HepG2 (cell line): Measurements from ENCODE around the gene LIMA1. TPM values are rescaled to one million over a fixed set of nuclear protein-coding genes. Genes with fewer than 3 reads are reported as not detected.

Experiments
- ATAC-seq: fragments of 200-7000 bp; cut with Tn5 transposase; 3 replicates; pipeline ENCODE4 v1.9.1; 2020; ENCODE audit warnings: mild to moderate bottlenecking, moderate library complexity
- BruUV-seq: library from RNA; stranded (reverse); fragments of 400-500 nt; replicated peaks from 2 replicates; lab custom pipeline; 2021; lab: Mats Ljungman, UMichigan
- CTCF ChIA-PET: fragments of 300-600 bp; formaldehyde crosslinking; extraction: SDS; loops from one replicate; lab custom pipeline; 2021; ENCODE audit warnings: low total read pairs, inconsistent platforms, low intra/inter-chr PET ratio; lab: Yijun Ruan, JAX
- POLR2A ChIA-PET: fragments of 350-600 bp; sonication (Branson Sonifier 250); formaldehyde crosslinking; loops from one replicate; lab custom pipeline; 2020; ENCODE audit warnings: antibody characterized with exemption, inconsistent platforms; lab: Yijun Ruan, JAX
- DNase-seq: peaks from one replicate; pipeline ENCODE4 v3.0.0-alpha.2; 2015; ENCODE audit warnings: low spot score
- FAIRE-seq: peaks from 3 replicates; lab custom pipeline; 2011; peaks lifted over from hg19 to GRCh38; lab: Jason Lieb, UNC
- H2AFZ ChIP-seq: one replicate; pipeline ENCODE4 v1.6.1; 2011; ENCODE audit warnings: low read length, inconsistent platforms
- H3K27ac ChIP-seq: fragments of 300-600 bp; 3 replicates; pipeline ENCODE4 v1.8.0; 2011; ENCODE audit warnings: mixed run types, mild to moderate bottlenecking, mixed read lengths, low read length, inconsistent platforms; ENCODE audit not compliant: insufficient read depth; ENCODE audit errors: extremely low read length
- H3K27me3 ChIP-seq, 2 experiments: fragments of 200-600 bp in 1 of 2; 2 replicates in 1 of 2; 3 replicates in 1 of 2; pipeline versions ENCODE4 v1.6.0 to v1.8.0; 2011; ENCODE audit warnings: low read length in 2 of 2, mild to moderate bottlenecking in 2 of 2, moderate library complexity in 2 of 2, inconsistent platforms in 1 of 2; ENCODE audit not compliant: insufficient read depth in 2 of 2, control insufficient read depth in 1 of 2
- H3K36me3 ChIP-seq, 2 experiments: fragments of 200-600 bp in 1 of 2; replicated peaks in 1 of 2; 2 replicates in 1 of 2; 3 replicates in 1 of 2; pipeline versions ENCODE4 v1.5.1 to v1.8.0; 2011; ENCODE audit warnings: low read length in 2 of 2, inconsistent platforms in 1 of 2; ENCODE audit not compliant: insufficient read depth in 2 of 2, control insufficient read depth in 1 of 2
- H3K4me1 ChIP-seq: 2 replicates; pipeline ENCODE4 v1.5.1; 2012; ENCODE audit warnings: low read length, inconsistent platforms; ENCODE audit not compliant: insufficient read depth
- H3K4me2 ChIP-seq: 2 replicates; pipeline ENCODE4 v1.6.0; 2011; ENCODE audit warnings: low read depth, low read length, inconsistent platforms
- H3K4me3 ChIP-seq, 3 experiments: fragments of 200-600 bp in 1 of 3; sonication (generic), shearing (Covaris generic) in 1 of 3; replicated peaks in 1 of 3; 2 replicates each; pipeline ENCODE4 v1.5.1; 2011 to 2016; ENCODE audit warnings: low read length in 3 of 3, inconsistent platforms in 2 of 3, low read depth in 2 of 3, mild to moderate bottlenecking in 2 of 3, control low read depth in 1 of 3, mixed read lengths in 1 of 3; ENCODE audit not compliant: insufficient read depth in 1 of 3
- H3K79me2 ChIP-seq: one replicate; pipeline ENCODE4 v1.6.1; 2011; ENCODE audit warnings: low read length, inconsistent platforms; ENCODE audit not compliant: insufficient read depth
- H3K9ac ChIP-seq: 2 replicates; pipeline ENCODE4 v1.6.0; 2011; ENCODE audit warnings: mild to moderate bottlenecking, low read depth, low read length, inconsistent platforms; ENCODE audit not compliant: insufficient read depth
- H3K9me3 ChIP-seq: 2 replicates; pipeline ENCODE4 v1.5.1; 2012; ENCODE audit warnings: mild to moderate bottlenecking, low read length
- H4K20me1 ChIP-seq: 2 replicates; pipeline ENCODE4 v1.6.0; 2011; ENCODE audit warnings: inconsistent platforms, mild to moderate bottlenecking, low read length, moderate library complexity; ENCODE audit not compliant: insufficient read depth
- XBP1 ChIP-seq: sonication (generic); formaldehyde crosslinking; IDR thresholded peaks from 2 replicates; pipeline ENCODE4 v1.5.0; 2020; ENCODE audit warnings: missing genetic modification reagents
- ZNF274 ChIP-seq: sonication (generic); formaldehyde crosslinking; IDR thresholded peaks from 2 replicates; pipeline ENCODE4 v1.5.1; 2020; ENCODE audit warnings: mild to moderate bottlenecking, missing genetic modification reagents
- WGBS: methylation state at CpG from one replicate; pipeline ENCODE4 v1.1.6; 2017; ENCODE audit warnings: low lambda C conversion rate; 5-methylcytosine and 5-hydroxymethylcytosine counted together
- in situ Hi-C: cut with HindIII; loops from 2 replicates; pipeline ENCODE4 v1.10.0; 2017; ENCODE audit warnings: low pct_unique_long_range_greater_than_20kb; ENCODE audit not compliant: extremely low pct_ligation_motif_present
- intact Hi-C: fragments of 100-400 bp; cut with micrococcal nuclease; formaldehyde crosslinking; loops from one replicate; pipeline ENCODE4 v1.10.0; 2022; ENCODE audit not compliant: unreplicated experiment
- polyA plus RNA-seq, 8 experiments: library from polyadenylated mRNA; depleted of rRNA in 3 of 8; stranded (reverse) in 7 of 8; unstranded in 1 of 8; fragments of >200 nt; fragmentation: Illumina TruSeq in 4 of 8; extraction: Trizol in 4 of 8; gene quantifications; 2 replicates each; pipeline versions ENCODE4 v1.2.1 to v1.2.3, GENCODE V29; 2011 to 2016; ENCODE audit warnings: low read depth in 4 of 8, missing spikeins in 1 of 8, mixed read lengths in 1 of 8; ENCODE audit not compliant: insufficient read depth in 1 of 8
- total RNA-seq, 5 experiments: library from RNA; depleted of rRNA; stranded (reverse); fragments of >200 nt; fragmentation: Illumina TruSeq; extraction: Trizol; gene quantifications; 2 replicates each; pipeline ENCODE4 v1.2.3, GENCODE V29; 2016; ENCODE audit warnings: low read depth in 1 of 5
- TF ChIP-seq, protein P1 (sequence below), 2 experiments: sonication (generic) in 1 of 2; formaldehyde crosslinking in 1 of 2; IDR thresholded peaks; 2 replicates each; pipeline versions ENCODE4 v1.5.1 to v1.6.1; 2011 to 2020; ENCODE audit warnings: borderline replicate concordance in 1 of 2, low read depth in 1 of 2, low read length in 1 of 2, mild to moderate bottlenecking in 1 of 2, missing genetic modification reagents in 1 of 2, moderate library complexity in 1 of 2
- TF ChIP-seq, protein P2 (sequence below): sonication (generic); formaldehyde crosslinking; conservative IDR thresholded peaks from 2 replicates; pipeline ENCODE4 v1.4.0; 2020; ENCODE audit warnings: missing genetic modification reagents
- TF ChIP-seq, protein P3 (sequence below): sonication (generic); formaldehyde crosslinking; IDR thresholded peaks from 2 replicates; pipeline ENCODE4 v1.4.0; 2020; ENCODE audit warnings: missing genetic modification reagents, borderline replicate concordance
- TF ChIP-seq, protein P4 (sequence below): sonication (generic); formaldehyde crosslinking; IDR thresholded peaks from 2 replicates; pipeline ENCODE4 v1.4.0; 2020; ENCODE audit warnings: missing genetic modification reagents

The LIMA1 gene
- total and polyA plus RNA-seq, 2 of the 13 experiments (the other 11 are each of a cell fraction or from before 2014, with no cell fraction given): 13.0 to 19.8 TPM

DNA sequence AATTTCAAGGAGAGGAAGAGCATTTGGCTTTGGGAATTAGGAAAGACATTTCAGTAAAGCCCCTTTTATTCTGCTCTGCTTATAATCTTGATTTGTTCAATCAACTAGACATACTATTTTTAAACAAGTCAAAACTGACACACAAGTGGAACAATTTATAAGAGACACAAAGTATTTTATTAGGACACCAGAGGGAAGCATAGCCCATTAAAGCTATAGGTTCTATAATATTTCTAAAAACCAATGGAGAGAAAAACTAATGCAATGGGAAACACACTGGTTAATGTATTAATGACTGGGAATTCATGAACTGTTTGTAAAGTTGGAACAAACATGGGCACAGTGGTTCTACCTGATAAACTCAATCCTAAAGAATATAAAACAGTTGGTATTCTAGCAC, 100.9 kb downstream of the LIMA1 start (continued):
- TF ChIP-seq, protein P1, sequence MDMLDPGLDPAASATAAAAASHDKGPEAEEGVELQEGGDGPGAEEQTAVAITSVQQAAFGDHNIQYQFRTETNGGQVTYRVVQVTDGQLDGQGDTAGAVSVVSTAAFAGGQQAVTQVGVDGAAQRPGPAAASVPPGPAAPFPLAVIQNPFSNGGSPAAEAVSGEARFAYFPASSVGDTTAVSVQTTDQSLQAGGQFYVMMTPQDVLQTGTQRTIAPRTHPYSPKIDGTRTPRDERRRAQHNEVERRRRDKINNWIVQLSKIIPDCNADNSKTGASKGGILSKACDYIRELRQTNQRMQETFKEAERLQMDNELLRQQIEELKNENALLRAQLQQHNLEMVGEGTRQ (IDR thresholded peaks at IDR 0.05; ENCODE audit: low read depth, low read length): no peak
- TF ChIP-seq, protein P1 (CRISPR knock-in tag; IDR thresholded peaks at IDR 0.05; ENCODE audit: borderline replicate concordance): no peak

DNA sequence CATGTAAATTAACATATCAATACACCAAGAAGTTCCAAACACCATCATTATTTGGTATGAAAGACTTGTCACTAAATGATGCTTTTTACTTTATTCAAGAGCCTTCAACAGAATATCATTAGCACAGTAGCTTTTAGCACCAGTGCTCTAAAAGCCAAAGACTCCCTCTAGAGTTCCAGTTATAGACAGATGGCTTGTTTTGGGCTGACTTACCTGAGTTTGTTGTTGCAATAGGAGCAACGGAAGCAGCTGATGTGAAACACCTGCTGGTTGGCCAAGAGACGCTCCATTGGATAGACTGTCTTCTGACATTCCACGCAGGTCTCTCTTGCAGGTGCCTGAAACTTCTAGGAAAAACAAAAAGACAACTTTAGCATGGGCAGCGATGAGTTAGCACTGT, 101.6 kb downstream of the LIMA1 start:
- CTCF ChIA-PET: interaction anchor here (1.5 kb wide), 1 partner anchor 133 kb away, joined by 3 read pairs; no protein-coding TSS in a partner anchor
- TF ChIP-seq, protein P2, sequence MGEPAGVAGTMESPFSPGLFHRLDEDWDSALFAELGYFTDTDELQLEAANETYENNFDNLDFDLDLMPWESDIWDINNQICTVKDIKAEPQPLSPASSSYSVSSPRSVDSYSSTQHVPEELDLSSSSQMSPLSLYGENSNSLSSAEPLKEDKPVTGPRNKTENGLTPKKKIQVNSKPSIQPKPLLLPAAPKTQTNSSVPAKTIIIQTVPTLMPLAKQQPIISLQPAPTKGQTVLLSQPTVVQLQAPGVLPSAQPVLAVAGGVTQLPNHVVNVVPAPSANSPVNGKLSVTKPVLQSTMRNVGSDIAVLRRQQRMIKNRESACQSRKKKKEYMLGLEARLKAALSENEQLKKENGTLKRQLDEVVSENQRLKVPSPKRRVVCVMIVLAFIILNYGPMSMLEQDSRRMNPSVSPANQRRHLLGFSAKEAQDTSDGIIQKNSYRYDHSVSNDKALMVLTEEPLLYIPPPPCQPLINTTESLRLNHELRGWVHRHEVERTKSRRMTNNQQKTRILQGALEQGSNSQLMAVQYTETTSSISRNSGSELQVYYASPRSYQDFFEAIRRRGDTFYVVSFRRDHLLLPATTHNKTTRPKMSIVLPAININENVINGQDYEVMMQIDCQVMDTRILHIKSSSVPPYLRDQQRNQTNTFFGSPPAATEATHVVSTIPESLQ (CRISPR knock-in tag): no peak
- TF ChIP-seq, protein P3, sequence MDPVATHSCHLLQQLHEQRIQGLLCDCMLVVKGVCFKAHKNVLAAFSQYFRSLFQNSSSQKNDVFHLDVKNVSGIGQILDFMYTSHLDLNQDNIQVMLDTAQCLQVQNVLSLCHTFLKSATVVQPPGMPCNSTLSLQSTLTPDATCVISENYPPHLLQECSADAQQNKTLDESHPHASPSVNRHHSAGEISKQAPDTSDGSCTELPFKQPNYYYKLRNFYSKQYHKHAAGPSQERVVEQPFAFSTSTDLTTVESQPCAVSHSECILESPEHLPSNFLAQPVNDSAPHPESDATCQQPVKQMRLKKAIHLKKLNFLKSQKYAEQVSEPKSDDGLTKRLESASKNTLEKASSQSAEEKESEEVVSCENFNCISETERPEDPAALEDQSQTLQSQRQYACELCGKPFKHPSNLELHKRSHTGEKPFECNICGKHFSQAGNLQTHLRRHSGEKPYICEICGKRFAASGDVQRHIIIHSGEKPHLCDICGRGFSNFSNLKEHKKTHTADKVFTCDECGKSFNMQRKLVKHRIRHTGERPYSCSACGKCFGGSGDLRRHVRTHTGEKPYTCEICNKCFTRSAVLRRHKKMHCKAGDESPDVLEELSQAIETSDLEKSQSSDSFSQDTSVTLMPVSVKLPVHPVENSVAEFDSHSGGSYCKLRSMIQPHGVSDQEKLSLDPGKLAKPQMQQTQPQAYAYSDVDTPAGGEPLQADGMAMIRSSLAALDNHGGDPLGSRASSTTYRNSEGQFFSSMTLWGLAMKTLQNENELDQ: no peak
- TF ChIP-seq ZNF274 (CRISPR knock-in tag): no peak
- no peak for TF ChIP-seq XBP1 (CRISPR knock-in tag)
- TF ChIP-seq, protein P4, sequence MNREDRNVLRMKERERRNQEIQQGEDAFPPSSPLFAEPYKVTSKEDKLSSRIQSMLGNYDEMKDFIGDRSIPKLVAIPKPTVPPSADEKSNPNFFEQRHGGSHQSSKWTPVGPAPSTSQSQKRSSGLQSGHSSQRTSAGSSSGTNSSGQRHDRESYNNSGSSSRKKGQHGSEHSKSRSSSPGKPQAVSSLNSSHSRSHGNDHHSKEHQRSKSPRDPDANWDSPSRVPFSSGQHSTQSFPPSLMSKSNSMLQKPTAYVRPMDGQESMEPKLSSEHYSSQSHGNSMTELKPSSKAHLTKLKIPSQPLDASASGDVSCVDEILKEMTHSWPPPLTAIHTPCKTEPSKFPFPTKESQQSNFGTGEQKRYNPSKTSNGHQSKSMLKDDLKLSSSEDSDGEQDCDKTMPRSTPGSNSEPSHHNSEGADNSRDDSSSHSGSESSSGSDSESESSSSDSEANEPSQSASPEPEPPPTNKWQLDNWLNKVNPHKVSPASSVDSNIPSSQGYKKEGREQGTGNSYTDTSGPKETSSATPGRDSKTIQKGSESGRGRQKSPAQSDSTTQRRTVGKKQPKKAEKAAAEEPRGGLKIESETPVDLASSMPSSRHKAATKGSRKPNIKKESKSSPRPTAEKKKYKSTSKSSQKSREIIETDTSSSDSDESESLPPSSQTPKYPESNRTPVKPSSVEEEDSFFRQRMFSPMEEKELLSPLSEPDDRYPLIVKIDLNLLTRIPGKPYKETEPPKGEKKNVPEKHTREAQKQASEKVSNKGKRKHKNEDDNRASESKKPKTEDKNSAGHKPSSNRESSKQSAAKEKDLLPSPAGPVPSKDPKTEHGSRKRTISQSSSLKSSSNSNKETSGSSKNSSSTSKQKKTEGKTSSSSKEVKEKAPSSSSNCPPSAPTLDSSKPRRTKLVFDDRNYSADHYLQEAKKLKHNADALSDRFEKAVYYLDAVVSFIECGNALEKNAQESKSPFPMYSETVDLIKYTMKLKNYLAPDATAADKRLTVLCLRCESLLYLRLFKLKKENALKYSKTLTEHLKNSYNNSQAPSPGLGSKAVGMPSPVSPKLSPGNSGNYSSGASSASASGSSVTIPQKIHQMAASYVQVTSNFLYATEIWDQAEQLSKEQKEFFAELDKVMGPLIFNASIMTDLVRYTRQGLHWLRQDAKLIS (CRISPR knock-in tag): no peak

More for the DNA sequence above, 101.6 kb downstream of the LIMA1 start:
- ATAC-seq: no peak
- Histone ChIP-seq H3K4me2 (no peak overlapping the region), H3K27me3 (no peaks in the 10 kb centered on the region), H3K27ac (no peak overlapping the region), H3K36me3 (peaks cover 7 to 22% of the 10 kb centered on the region in 2 experiments; a peak in 4 of 5 replicates), H3K9ac (no peak overlapping the region), H3K9me3 (no peaks in the 10 kb centered on the region), H2AFZ (no peak overlapping the region), H3K4me1 (peaks cover 13% of the 10 kb centered on the region), H3K79me2 (no peaks in the 10 kb centered on the region), H4K20me1 (no peaks in the 10 kb centered on the region), H3K4me3 (no peak overlapping the region)
- no TSS peak for BruUV-seq
- POLR2A ChIA-PET: interaction anchor here (1.3 to 1.4 kb wide), 2 partner anchors 14 to 69 kb away, joined by 3 read pairs; partner anchors contain the start of gene COX14
- 95% methylated on average over 4 of the region's 4 CpGs for WGBS
- intact Hi-C loops (no loop called here), in situ Hi-C loops (loop anchor here (10.0 kb wide), 1 partner anchor 133 kb away; no protein-coding TSS in a partner anchor)
- FAIRE-seq: no peak
- DNase-seq: no peak
